Coronary artery (tissue), 2 donors: ENCODE measurements around the gene SFT2D1.
"Not testable (repeated sequence)": the region's sequence is repeated elsewhere in the genome, so short reads cannot be mapped to it uniquely, and the experiment has no call there.

ENCODE experiments used
- DNase-seq: peaks from one replicate; pipeline ENCODE4 v3.0.0-alpha.2; 2017; ENCODE audit warnings: low spot score
- H3K27ac ChIP-seq, 2 donors: fragments of 200-600 bp; sonication (generic); one replicate each; pipeline ENCODE4 v1.5.1; 2016 to 2019
- H3K4me3 ChIP-seq: fragments of 200-600 bp; sonication (generic); 2 replicates; pipeline ENCODE4 v1.5.1; 2016; ENCODE audit warnings: mild to moderate bottlenecking, moderate library complexity
- CTCF ChIP-seq: fragments of 200-600 bp; sonication (generic); IDR thresholded peaks from one replicate; pipeline ENCODE4 v1.5.1; 2019; ENCODE audit warnings: antibody characterized with exemption

SFT2D1 gene

GRCh38 chr6:166353507-166353906 lies 11.2 kb upstream of the SFT2D1 start:
- DNase-seq: no peak
- TF ChIP-seq CTCF: no peak
- Histone ChIP-seq H3K27ac (no peak overlapping the region), H3K4me3 (no peak overlapping the region)

GRCh38 chr6:166352923-166353322 lies 10.6 kb upstream of the SFT2D1 start:
- Histone ChIP-seq H3K27ac (no peak overlapping the region), H3K4me3 (no peak overlapping the region)
- DNase-seq: no peak
- no peak for TF ChIP-seq CTCF

- no peak for DNase-seq
- no peak overlapping the region for H3K4me3 ChIP-seq
- no peak for TF ChIP-seq CTCF
- no peak overlapping the region for H3K27ac ChIP-seq
Measured at GRCh38 chr6:166351715-166352285, 9.5 kb upstream of the SFT2D1 start.

GRCh38 chr6:166348305-166348949 lies 6.1 kb upstream of the SFT2D1 start:
- Histone ChIP-seq H3K4me3 (no peak overlapping the region), H3K27ac (no peak overlapping the region)
- TF ChIP-seq CTCF: no peak
- DNase-seq: no peak

- DNase-seq: no peak
- TF ChIP-seq CTCF: no peak
Measured at GRCh38 chr6:166346965-166347364, 4.6 kb upstream of the SFT2D1 start.

GRCh38 chr6:166346449-166346848 lies 4.1 kb upstream of the SFT2D1 start:
- no peak overlapping the region for H3K4me3 ChIP-seq
- no peak overlapping the region for H3K27ac ChIP-seq
- DNase-seq: no peak
- no peak for TF ChIP-seq CTCF

More at GRCh38 chr6:166346965-166347364, 4.6 kb upstream of the SFT2D1 start:
- H3K4me3 ChIP-seq: no peak overlapping the region
- H3K27ac ChIP-seq: no peak overlapping the region

- not testable (repeated sequence) for H3K27ac ChIP-seq, DNase-seq, H3K4me3 ChIP-seq
Measured at GRCh38 chr6:166345672-166346071, 3.3 kb upstream of the SFT2D1 start.

- not testable (repeated sequence) for DNase-seq, H3K27ac ChIP-seq, H3K4me3 ChIP-seq
Measured at GRCh38 chr6:166344921-166345320, 2.6 kb upstream of the SFT2D1 start.
